K562 (cell line): ENCODE results near the gene TSHZ1. TPM values are rescaled to one million over a fixed set of nuclear protein-coding genes. Genes with fewer than 3 reads are reported as not detected.
"Not testable (repeated sequence)": the region's sequence is repeated elsewhere in the genome, so short reads cannot be mapped to it uniquely, and the experiment has no call there.

Experiments
- ATAC-seq: fragments of 200-7000 bp; cut with Tn5 transposase; 3 replicates; pipeline ENCODE4 v1.9.1; 2020; ENCODE audit warnings: moderate library complexity
- BruUV-seq: library from RNA; stranded (reverse); fragments of 400-500 nt; replicated peaks from 2 replicates; lab custom pipeline; 2021; lab: Mats Ljungman, UMichigan
- CTCF ChIA-PET: fragments of 300-600 bp; formaldehyde crosslinking; extraction: SDS; loops from one replicate; lab custom pipeline; 2021; ENCODE audit warnings: low intra/inter-chr PET ratio; lab: Yijun Ruan, JAX
- POLR2A ChIA-PET: fragments of 300-600, 350-650 bp; sonication (Branson Sonifier 250); formaldehyde crosslinking; extraction: SDS; loops from one replicate; lab custom pipeline; 2021; ENCODE audit warnings: antibody characterized with exemption, inconsistent platforms; lab: Yijun Ruan, JAX
- DNase-seq, 4 experiments: peaks; one replicate each; pipeline versions ENCODE4 v3.0.0 to v3.0.0-alpha.2; 2011 to 2018; ENCODE audit warnings: low spot score in 3 of 4, mixed read lengths in 3 of 4; ENCODE audit errors: extremely low read depth in 1 of 4
- FAIRE-seq: peaks from 2 replicates; lab custom pipeline; 2011; peaks lifted over from hg19 to GRCh38; lab: Jason Lieb, UNC
- H2AFZ ChIP-seq: 2 replicates; pipeline ENCODE4 v1.6.0; 2011; ENCODE audit warnings: low read depth, low read length, control low read depth, inconsistent platforms
- H3K27ac ChIP-seq: fragments of 200-600 bp; 3 replicates; pipeline ENCODE4 v1.8.0; 2011; ENCODE audit warnings: low read depth, mild to moderate bottlenecking, control low read depth, inconsistent platforms, low read length, moderate library complexity, mixed read lengths; ENCODE audit errors: extremely low read depth
- H3K27me3 ChIP-seq, 2 experiments: fragments of 300-600 bp in 1 of 2; 2 replicates in 1 of 2; 3 replicates in 1 of 2; pipeline versions ENCODE4 v1.6.0 to v1.8.0; 2011; ENCODE audit warnings: inconsistent platforms in 2 of 2, low read length in 2 of 2, mild to moderate bottlenecking in 1 of 2, mixed read lengths in 1 of 2, moderate library complexity in 1 of 2; ENCODE audit not compliant: control insufficient read depth in 2 of 2, insufficient read depth in 2 of 2
- H3K36me3 ChIP-seq: fragments of 300-600 bp; 3 replicates; pipeline ENCODE4 v1.8.0; 2011; ENCODE audit warnings: mild to moderate bottlenecking, low read length, inconsistent platforms; ENCODE audit not compliant: control insufficient read depth, insufficient read depth
- H3K4me1 ChIP-seq, 2 experiments: fragments of 200-600 bp in 1 of 2; replicated peaks in 1 of 2; 2 replicates in 1 of 2; 3 replicates in 1 of 2; pipeline versions ENCODE4 v1.5.1 to v1.8.0; 2011; ENCODE audit warnings: inconsistent platforms in 2 of 2, low read length in 2 of 2, mild to moderate bottlenecking in 1 of 2, mixed read lengths in 1 of 2, moderate library complexity in 1 of 2; ENCODE audit not compliant: control insufficient read depth in 2 of 2, insufficient read depth in 2 of 2
- H3K4me2 ChIP-seq: 2 replicates; pipeline ENCODE4 v1.6.1; 2011; ENCODE audit warnings: low read length, control low read depth, inconsistent platforms, mixed read lengths; ENCODE audit not compliant: insufficient read depth
- H3K4me3 ChIP-seq: fragments of 200-600 bp; sonication (generic), shearing (Covaris generic); 2 replicates; pipeline ENCODE4 v1.5.1; 2016; ENCODE audit warnings: control low read depth, inconsistent platforms
- H3K79me2 ChIP-seq: fragments of 200-600 bp; 3 replicates; pipeline ENCODE4 v1.8.0; 2011; ENCODE audit warnings: low read length, inconsistent platforms; ENCODE audit not compliant: control insufficient read depth, insufficient read depth
- H3K9ac ChIP-seq, 2 experiments: 2 replicates each; pipeline versions ENCODE4 v1.6.0 to v1.6.1; 2011; ENCODE audit warnings: low read depth in 2 of 2, low read length in 2 of 2, control low read depth in 1 of 2, inconsistent platforms in 1 of 2, mild to moderate bottlenecking in 1 of 2, mixed read lengths in 1 of 2; ENCODE audit not compliant: insufficient read depth in 1 of 2
- H3K9me1 ChIP-seq: one replicate; pipeline ENCODE4 v1.6.0; 2011; ENCODE audit warnings: inconsistent platforms, mild to moderate bottlenecking, low read length, moderate library complexity; ENCODE audit not compliant: control insufficient read depth, insufficient read depth
- H3K9me3 ChIP-seq: replicated peaks from 2 replicates; pipeline ENCODE4 v1.5.1; 2011; ENCODE audit warnings: low read depth, low read length, inconsistent platforms; ENCODE audit not compliant: control insufficient read depth, insufficient read depth
- H4K20me1 ChIP-seq: replicated peaks from 2 replicates; pipeline ENCODE4 v1.6.1; 2011; ENCODE audit warnings: low read length, inconsistent platforms, mixed read lengths; ENCODE audit not compliant: control insufficient read depth, insufficient read depth
- HNRNPUL1 ChIP-seq: fragments of 200-400 bp; formaldehyde crosslinking; IDR thresholded peaks from 2 replicates; pipeline ENCODE4 v1.6.1; 2017; ENCODE audit warnings: low read length
- KDM2B ChIP-seq: fragments of 250-450 bp; sonication (Bioruptor Pico); IDR thresholded peaks from 2 replicates; pipeline ENCODE4 v1.8.0; 2021; ENCODE audit warnings: mild to moderate bottlenecking, moderate library complexity
- PURB ChIP-seq: sonication (generic); formaldehyde crosslinking; IDR thresholded peaks from 2 replicates; pipeline ENCODE4 v1.9.0; 2021; ENCODE audit warnings: low read depth, mild to moderate bottlenecking, missing genetic modification reagents
- TCFL5 ChIP-seq: fragments of 250-450 bp; sonication (Bioruptor Pico); conservative IDR thresholded peaks from 2 replicates; pipeline ENCODE4 v1.6.1; 2021; ENCODE audit warnings: mild to moderate bottlenecking, moderate library complexity, matching md5 sums
- U2AF2 ChIP-seq: fragments of 200-400 bp; formaldehyde crosslinking; optimal IDR thresholded peaks from 2 replicates; pipeline ENCODE3; 2017; ENCODE audit warnings: low read depth, mild to moderate bottlenecking, low read length
- YY1 ChIP-seq, 3 experiments: IDR thresholded peaks; 2 replicates each; pipeline ENCODE4 v1.6.1; 2011; ENCODE audit warnings: low read length in 2 of 3, mild to moderate bottlenecking in 2 of 3, moderate library complexity in 2 of 3, borderline replicate concordance in 1 of 3, control low read depth in 1 of 3, low read depth in 1 of 3; ENCODE audit not compliant: insufficient read depth in 3 of 3, insufficient replicate concordance in 2 of 3, control insufficient read depth in 1 of 3, insufficient read length in 1 of 3; ENCODE audit errors: extremely low read depth in 1 of 3
- ZNF143 ChIP-seq: sonication (generic); formaldehyde crosslinking; IDR thresholded peaks from 2 replicates; pipeline ENCODE4 v1.9.0; 2022; ENCODE audit warnings: mild to moderate bottlenecking, missing genetic modification reagents
- ZNF316 ChIP-seq: fragments of 450-650 bp; IDR thresholded peaks from 2 replicates; pipeline ENCODE4 v1.6.1; 2016
- ZNF717 ChIP-seq: fragments of 250-450 bp; sonication (Bioruptor Pico); IDR thresholded peaks from 2 replicates; pipeline ENCODE4 v1.5.0; 2021
- WGBS: fragments of 100-300 bp; shearing (Covaris generic); methylation state at CpG from one replicate; pipeline ENCODE4 v1.1.6; 2016; ENCODE audit warnings: low coverage, mixed read lengths; ENCODE audit not compliant: insufficient coverage; ENCODE audit errors: missing lambda C conversion rate; 5-methylcytosine and 5-hydroxymethylcytosine counted together
- in situ Hi-C: fragments of 300-500 bp; cut with MboI; formaldehyde crosslinking; loops from 4 replicates; pipeline ENCODE4 v1.15.0; 2018; ENCODE audit warnings: inconsistent platforms, mixed read lengths
- intact Hi-C: fragments of 100-400 bp; cut with micrococcal nuclease; formaldehyde crosslinking; loops from 2 replicates; pipeline ENCODE4 v1.14.2; 2022
- polyA plus RNA-seq, 8 experiments: library from polyadenylated mRNA; depleted of rRNA in 4 of 8; stranded (reverse) in 5 of 8; unstranded in 3 of 8; fragments of >200 nt; fragmentation: Nextera tagmentation in 2 of 8; fragmentation: Illumina TruSeq in 1 of 8; extraction: Ambion mirVana in 2 of 8; extraction: Trizol in 1 of 8; gene quantifications; 2 replicates each; pipeline versions ENCODE4 v1.2.1 to v1.2.3, GENCODE V29; 2011 to 2014; ENCODE audit warnings: inconsistent platforms in 1 of 8, missing spikeins in 1 of 8
- total RNA-seq, 7 experiments: library from RNA; depleted of rRNA in 6 of 7; stranded (reverse); fragments of >200 nt in 6 of 7; fragmentation: Illumina TruSeq in 2 of 7; extraction: Trizol in 2 of 7; gene quantifications; 2 replicates each; pipeline versions ENCODE4 v1.2.1 to v1.2.3, GENCODE V29; 2011 to 2021; ENCODE audit warnings: low replicate concordance in 1 of 7
- TF ChIP-seq, protein P1 (sequence below): sonication (generic); formaldehyde crosslinking; IDR thresholded peaks from 2 replicates; pipeline ENCODE4 v1.8.0; 2022; ENCODE audit warnings: mild to moderate bottlenecking, missing genetic modification reagents
- TF ChIP-seq, protein P2 (sequence below): IDR thresholded peaks from 2 replicates; pipeline ENCODE4 v1.6.1; 2011; ENCODE audit warnings: borderline replicate concordance, low read depth, mild to moderate bottlenecking, moderate library complexity, low read length; ENCODE audit not compliant: insufficient read depth, poor library complexity, severe bottlenecking

Gene TSHZ1
- total and polyA plus RNA-seq, 9 of the 15 experiments (the other 6 are each of a cell fraction or from before 2014, with no cell fraction given), result 1.1 to 7.2 (median 2.7) TPM

DNA sequence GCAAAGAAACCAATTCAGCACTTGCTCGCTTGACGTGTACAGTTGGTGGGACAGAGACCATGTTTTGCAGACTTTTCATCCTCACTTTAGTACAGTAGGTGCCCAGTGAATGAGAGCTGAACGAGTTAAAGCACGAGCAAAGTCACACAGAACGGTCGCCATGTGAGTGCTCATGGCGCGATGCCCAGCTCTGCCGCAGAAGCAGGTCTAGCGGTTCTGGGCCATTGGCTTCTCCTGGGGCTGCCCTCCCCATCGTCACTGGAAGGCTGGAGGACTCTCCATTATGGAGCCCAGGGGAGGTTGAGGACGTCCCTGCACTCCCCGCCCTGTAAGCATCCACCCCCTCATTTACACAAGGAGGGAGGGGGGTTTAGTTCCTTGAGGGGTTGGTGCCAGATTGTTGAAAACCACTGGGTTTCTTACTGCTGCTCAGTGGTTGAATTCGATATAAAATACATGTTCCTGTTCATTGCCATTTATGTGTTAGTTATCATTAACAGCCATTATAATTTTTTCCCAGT lies 26.6 kb upstream of the TSHZ1 start (continued):
- TF ChIP-seq ZNF316, result no peak
- TF ChIP-seq HNRNPUL1, result no peak
- no peak for TF ChIP-seq U2AF2
- TF ChIP-seq, protein P1, sequence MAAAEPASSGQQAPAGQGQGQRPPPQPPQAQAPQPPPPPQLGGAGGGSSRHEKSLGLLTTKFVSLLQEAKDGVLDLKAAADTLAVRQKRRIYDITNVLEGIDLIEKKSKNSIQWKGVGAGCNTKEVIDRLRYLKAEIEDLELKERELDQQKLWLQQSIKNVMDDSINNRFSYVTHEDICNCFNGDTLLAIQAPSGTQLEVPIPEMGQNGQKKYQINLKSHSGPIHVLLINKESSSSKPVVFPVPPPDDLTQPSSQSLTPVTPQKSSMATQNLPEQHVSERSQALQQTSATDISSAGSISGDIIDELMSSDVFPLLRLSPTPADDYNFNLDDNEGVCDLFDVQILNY, result no peak

DNA sequence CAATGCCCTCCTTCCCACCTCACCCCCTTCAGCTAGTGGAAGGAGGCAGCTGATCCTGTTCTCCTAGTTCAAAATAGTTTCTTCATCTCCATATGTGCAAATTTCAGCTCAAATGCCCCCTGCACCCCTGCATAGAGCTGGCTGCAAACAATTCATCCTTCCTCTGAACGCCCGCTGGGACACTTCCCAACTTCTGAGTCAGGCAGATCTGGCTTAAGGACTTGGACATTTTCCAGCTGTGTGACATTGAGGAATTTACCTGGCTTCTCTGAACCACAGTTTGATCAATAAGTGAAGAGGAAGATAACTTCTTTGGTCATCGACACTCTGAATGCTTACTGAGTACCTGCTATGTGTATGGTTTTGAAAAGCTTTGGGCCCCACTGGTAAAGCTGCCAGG lies 25.1 kb upstream of the TSHZ1 start:
- TF ChIP-seq ZNF143, result no peak
- no peak for TF ChIP-seq KDM2B (CRISPR knock-in tag)
- TF ChIP-seq ZNF717 (CRISPR knock-in tag), result no peak
- TF ChIP-seq, protein P2, sequence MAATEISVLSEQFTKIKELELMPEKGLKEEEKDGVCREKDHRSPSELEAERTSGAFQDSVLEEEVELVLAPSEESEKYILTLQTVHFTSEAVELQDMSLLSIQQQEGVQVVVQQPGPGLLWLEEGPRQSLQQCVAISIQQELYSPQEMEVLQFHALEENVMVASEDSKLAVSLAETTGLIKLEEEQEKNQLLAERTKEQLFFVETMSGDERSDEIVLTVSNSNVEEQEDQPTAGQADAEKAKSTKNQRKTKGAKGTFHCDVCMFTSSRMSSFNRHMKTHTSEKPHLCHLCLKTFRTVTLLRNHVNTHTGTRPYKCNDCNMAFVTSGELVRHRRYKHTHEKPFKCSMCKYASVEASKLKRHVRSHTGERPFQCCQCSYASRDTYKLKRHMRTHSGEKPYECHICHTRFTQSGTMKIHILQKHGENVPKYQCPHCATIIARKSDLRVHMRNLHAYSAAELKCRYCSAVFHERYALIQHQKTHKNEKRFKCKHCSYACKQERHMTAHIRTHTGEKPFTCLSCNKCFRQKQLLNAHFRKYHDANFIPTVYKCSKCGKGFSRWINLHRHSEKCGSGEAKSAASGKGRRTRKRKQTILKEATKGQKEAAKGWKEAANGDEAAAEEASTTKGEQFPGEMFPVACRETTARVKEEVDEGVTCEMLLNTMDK, result no peak
- TF ChIP-seq YY1 (IDR thresholded peaks at IDR 0.05; ENCODE audit: borderline replicate concordance in 1 of 3, control insufficient read depth in 1 of 3, extremely low read depth in 1 of 3, insufficient read depth in 3 of 3, insufficient read length in 1 of 3, insufficient replicate concordance in 2 of 3, low read depth in 1 of 3, low read length in 2 of 3), result no peak
- no peak for TF ChIP-seq PURB (CRISPR knock-in tag)
- TF ChIP-seq HNRNPUL1, result no peak
- TF ChIP-seq TCFL5 (CRISPR knock-in tag), result no peak
- 0% methylated on average over 1 of the region's 3 CpGs for WGBS
- in situ Hi-C loops (no loop called here), intact Hi-C loops (no loop called here)
- DNase-seq (no peak), ATAC-seq (no peak), FAIRE-seq (no peak)
- H3K9me3 ChIP-seq, result no peaks in the 10 kb centered on the region
- H3K27ac ChIP-seq, result no peak overlapping the region
- no peak overlapping the region for H3K9ac ChIP-seq
- no peaks in the 10 kb centered on the region for H3K36me3 ChIP-seq
- no peak overlapping the region for H3K4me3 ChIP-seq
- ChIA-PET POLR2A (no interaction called here), CTCF (no interaction called here)
- H4K20me1 ChIP-seq, result no peaks in the 10 kb centered on the region
- BruUV-seq, result no TSS peak
- H3K79me2 ChIP-seq, result no peaks in the 10 kb centered on the region
- no peak overlapping the region for H2AFZ ChIP-seq
- no peak overlapping the region for H3K4me2 ChIP-seq
- H3K9me1 ChIP-seq, result no peaks in the 10 kb centered on the region
- no peaks in the 10 kb centered on the region for H3K4me1 ChIP-seq
- peaks cover 4 to 26% of the 10 kb centered on the region in 2 experiments for H3K27me3 ChIP-seq

DNA sequence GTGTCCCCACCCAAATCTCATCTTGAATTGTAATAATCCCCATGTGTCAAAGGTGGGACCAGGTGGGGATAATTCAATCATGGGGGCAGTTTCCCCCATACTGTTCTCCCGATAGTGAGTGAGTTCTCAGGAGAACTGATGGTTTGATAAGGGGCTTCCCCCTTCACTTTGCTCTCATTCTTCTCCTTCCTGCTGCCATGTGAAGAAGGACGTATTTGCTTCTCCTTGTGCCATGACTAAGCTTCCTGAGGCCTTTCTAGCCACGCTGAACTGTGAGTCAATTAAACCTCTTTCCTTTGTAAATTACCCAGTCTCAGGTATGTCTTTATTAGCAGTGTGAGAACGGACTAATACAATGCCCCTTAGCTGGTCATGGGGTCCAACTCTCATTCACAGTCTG lies 22.9 kb upstream of the TSHZ1 start:
- H3K36me3 ChIP-seq, H4K20me1 ChIP-seq, H3K79me2 ChIP-seq, H3K9me1 ChIP-seq, ATAC-seq, H3K4me2 ChIP-seq, H3K9ac ChIP-seq, in situ Hi-C loops, H3K9me3 ChIP-seq, FAIRE-seq, DNase-seq, H3K4me1 ChIP-seq, BruUV-seq, CTCF ChIA-PET, intact Hi-C loops, H3K4me3 ChIP-seq, H3K27ac ChIP-seq, H2AFZ ChIP-seq: not testable (repeated sequence)
- peaks cover 3 to 31% of the 10 kb centered on the region in 2 experiments for H3K27me3 ChIP-seq
- POLR2A ChIA-PET, result interaction anchor here (0.6 kb wide), 1 partner anchor 48 kb away, joined by 3 read pairs; no protein-coding TSS in a partner anchor
- WGBS, result 0% methylated on average over 3 of the region's 4 CpGs
